HG02798 (cell line): ENCODE measurements around the gene ELOF1.
"Not testable (repeated sequence)": the region's sequence is repeated elsewhere in the genome, so short reads cannot be mapped to it uniquely, and the experiment has no call there.

Experiments used
- ATAC-seq: cut with Tn5 transposase; IDR thresholded peaks from one replicate; pipeline ENCODE4 v1.9.1; 2021; ENCODE audit warnings: mild to moderate bottlenecking; ENCODE audit not compliant: unreplicated experiment, poor library complexity

ELOF1 gene

DNA sequence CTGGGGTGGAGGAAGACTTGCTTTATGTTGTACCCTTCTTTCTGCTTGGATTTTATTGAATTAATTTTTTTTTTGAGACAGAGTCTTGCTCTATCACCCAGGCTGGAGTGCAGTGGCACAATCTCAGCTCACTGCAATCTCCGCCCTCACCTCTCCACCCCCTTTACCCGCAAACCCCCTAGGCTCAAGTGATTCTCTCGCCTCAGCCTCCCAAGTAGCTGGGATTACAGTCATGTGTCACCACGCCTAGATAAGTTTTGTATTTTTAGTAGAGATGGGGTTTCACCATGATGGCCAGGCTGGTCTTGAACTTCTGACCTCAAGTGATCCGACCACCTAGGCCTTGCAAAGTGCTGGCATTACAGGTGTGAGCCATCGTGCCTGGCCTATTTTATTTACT, 14.3 kb upstream of the ELOF1 start:
- not testable (repeated sequence) for ATAC-seq

DNA sequence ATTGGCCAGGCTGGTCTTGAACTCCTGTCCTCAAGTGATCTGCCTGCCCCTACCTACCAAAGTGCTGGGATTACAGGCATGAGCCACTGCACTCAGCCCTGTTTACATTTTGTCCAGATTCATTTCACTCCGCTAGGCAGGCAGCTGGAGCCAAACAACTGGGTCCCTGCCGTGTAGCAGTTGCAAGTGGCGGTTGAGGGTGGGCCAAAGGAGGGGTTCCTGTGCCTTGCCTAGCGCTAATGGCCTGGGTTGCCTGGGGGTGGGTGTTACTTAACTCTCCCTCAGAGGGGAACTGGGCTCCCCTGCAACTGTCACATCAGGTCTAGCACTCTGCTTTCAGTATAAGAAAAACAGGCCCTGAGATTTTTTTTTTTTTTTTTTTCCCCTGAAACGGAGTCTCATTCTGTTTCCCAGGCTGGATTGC, 11.0 kb upstream of the ELOF1 start:
- no peak for ATAC-seq

DNA sequence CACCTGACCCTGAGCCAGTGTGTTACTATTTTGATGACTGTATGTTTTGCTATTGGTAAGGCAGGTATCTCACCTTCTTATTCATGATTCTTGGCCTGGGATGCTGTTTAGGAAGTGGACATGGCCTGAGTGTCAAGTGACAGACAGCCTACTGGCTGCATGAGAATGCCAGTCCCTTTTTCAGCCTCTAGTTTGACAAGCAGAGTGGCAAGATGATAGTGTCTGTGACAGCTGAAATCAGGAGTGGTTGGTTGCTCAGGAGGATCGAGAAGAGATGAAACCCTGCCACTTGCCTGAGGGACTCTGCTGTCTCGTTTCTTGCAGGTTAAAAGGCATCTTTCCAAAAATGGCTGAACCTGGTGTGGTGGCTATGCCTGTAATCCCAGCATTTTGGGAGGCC, 7.1 kb upstream of the ELOF1 start:
- no peak for ATAC-seq

DNA sequence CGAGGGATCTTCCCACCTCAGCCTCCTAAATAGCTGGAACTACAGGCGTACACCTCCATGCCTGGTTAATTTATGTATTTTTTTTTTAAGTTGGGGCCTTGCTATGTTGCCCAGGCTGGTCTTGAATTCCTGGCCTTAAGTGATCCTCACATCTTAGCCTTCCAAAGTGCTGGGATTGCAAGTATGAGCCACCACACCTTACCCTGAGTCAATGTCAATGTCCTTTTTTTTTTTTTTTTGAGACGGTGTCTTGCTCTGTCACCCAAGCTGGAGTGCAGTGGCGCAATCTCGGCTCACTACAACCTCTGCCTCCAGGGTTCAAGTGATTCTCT, 6.6 kb upstream of the ELOF1 start:
- ATAC-seq = not testable (repeated sequence)

DNA sequence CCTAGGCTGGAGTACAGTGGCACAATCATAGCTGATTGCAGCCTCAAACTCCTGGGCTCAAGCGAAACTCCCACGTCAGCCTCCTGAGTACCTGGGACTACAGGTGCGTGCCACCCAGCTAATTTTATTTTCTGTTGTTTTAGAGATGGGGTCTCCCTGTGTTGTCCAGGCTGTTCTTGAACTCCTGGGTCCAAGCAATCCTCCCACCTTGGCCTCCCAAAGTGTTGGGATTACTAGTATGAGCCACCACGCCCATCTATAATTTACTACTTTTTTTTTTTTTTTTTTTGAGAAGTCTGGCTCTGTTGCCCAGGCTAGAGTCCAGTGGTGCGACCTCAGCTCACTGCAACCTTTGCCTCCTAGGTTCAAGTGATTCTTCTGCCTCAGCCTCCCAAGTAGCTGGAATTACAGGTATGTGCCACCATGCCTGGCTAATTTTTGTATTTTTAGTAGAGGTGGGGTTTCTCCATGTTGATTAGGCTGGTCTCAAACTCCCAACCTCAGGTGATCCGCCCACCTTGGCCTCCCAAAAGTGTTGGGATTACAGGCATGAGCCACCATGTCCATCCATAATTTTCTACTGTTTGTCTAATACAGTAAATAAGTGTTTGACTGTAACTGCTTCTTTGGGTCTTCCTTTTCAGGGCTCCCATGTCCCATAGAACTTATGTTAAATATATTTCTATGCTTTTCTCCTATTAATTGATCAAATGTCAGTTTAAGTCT, 5.2 kb upstream of the ELOF1 start:
- not testable (repeated sequence) for ATAC-seq

DNA sequence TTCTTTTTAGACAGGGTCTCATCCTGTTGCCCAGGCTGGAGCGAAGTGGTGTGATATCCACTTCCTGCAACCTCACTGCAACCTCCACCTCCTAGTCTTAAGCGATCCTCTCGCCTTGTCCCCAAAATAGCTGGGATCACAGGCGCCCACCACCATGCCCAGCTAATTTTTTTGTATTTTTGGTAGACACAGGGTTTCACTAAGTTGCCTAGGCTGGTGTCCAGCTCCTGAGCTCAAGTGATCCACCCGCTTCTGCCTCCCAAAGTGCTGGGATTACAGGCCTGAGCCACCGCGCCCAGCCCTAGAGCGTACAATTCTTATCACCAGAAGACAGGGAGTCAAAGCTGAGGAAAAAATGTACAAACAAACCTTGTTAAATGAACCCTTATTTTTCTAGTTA, 4.5 kb upstream of the ELOF1 start:
- ATAC-seq = no peak

DNA sequence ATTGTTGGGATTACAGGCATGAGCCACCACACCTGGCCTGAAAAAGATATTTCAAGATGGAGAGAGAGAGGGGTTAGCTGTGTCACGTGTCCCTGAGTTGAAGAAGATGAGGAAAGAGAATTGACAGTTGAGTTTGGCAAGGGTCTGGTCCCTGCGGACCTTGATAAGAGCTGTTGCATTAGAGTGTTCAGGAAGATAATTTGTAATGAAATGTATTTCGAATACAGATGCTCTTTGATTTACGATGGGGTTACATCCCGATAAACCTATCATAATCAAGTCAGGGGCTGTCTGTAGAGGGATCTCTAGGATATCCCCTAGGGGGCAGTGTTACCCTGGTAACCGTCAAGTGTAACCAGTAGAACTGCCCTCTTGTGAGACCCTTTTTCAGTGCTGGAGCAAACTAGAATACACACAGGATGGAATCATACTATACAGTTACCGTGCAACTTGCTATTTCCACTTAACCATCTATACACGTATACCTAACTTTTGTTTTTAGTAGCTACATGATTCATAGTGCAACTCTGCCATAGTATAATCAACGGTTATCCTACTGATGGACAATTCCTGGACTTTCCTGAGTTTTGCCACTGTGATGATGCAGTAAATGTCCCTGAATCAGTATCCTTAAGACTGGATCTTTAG, 1.5 kb upstream of the ELOF1 start:
- peak; percentile 32 for ATAC-seq

DNA sequence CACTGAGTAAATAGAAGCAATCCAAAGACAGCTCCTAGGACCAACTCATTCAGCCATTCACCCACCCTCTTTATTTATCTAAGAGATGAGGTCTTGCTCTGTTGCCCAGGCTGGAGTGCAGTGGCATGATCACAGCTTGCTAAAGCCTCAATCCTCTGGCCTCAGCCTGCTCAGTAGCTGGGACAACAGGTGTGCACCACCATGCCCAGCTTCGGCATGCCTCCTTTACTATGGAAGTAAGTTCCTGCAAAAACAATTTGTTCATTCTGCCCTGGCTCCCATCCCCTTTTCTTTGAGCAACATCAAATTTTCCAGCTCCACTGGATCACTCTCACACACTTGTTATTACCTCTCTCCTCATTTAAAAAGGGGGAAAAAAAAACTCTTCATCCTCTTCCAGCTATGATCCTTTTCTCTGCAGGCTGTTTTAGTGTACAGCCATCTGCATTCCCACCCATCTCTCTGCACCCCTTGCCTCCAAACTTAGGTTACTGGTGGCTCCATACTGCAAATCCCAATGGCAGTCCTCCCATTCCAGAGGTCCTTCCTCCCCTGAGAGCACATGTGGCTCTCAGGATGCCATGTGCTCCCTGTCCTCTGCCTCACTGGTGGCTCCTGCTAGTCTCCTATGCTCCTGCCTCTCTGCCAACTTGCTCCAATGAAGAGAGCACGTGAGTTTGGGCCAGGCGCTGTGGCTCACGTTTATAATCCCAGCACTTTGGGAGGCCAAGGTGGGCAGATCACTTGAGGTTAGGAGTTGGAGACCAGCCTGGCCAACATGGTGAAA, 2.2 kb downstream of the ELOF1 start:
- no peak for ATAC-seq

DNA sequence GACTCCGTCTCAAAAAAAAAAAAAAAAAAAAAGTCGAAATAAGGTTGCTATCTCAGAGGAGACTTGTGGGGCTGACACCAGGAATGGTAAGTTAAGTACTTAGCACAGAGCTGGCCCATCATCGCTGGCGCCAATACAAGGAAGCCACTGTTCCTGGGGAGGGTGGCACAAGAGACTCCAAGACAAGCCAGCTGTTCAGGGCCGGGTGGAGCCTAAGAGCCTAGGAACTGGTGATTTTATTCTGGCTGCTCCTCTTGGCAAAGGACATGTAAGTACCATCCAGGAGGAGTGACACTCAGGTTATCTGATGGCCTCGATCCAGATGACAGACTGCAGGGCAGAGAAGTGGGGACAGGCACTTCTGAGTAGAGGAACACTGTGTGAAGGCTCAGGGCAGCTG, 3.8 kb downstream of the ELOF1 start:
- no peak for ATAC-seq

DNA sequence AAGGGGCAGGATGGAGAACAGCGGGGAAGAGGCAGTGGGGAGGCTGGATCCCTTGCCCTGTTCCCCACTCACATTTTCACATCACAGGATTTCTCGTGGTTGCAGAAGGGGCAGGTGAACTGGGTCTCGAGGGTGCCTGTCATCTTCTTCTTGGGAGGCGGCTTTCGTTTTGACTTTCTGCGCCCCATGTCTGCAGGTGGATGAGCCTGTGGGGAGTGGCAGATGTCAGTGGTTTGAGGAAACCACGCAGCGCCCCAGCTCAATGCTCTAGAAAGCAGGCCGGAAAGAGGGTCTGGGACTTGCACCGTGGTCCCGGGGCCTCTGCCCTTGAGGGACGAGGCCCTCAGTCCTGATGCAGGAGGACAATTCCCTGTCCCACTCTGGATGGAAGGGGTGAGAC, 4.9 kb downstream of the ELOF1 start:
- ATAC-seq = no peak

DNA sequence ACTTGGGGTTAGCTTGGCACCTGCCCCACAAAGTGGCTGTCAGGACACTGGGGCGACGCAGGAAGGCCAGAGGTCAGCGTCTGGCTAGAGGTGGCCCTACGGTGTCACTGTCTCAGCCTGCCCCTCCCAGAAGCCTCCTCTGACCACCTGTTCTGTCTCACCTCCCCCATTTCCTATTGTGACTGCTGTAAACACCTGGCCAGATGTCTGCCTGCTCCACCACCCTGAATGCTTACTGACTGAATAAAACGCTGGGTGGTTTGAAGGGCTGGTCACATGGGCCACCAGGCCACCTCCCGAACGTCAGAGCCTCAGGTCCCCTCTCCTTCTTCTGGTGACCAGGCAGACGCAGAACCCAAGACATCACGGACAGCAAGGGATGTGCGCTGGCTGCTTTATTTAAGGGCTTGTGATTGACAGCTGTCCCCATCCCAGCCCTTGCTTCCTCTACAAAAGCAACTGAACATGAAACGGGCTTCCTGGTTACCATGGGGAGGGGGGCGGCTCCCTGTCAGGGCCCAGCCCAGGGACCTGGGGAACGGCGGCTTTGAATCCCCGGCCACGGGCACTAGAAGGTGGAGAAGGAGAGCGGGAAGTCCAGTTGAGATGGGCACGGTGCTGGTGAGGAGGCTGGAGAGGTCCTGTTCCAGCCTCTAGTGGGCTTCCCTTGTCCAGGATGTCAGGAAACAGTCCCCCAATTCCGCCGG, 6.2 kb downstream of the ELOF1 start:
- no peak for ATAC-seq

DNA sequence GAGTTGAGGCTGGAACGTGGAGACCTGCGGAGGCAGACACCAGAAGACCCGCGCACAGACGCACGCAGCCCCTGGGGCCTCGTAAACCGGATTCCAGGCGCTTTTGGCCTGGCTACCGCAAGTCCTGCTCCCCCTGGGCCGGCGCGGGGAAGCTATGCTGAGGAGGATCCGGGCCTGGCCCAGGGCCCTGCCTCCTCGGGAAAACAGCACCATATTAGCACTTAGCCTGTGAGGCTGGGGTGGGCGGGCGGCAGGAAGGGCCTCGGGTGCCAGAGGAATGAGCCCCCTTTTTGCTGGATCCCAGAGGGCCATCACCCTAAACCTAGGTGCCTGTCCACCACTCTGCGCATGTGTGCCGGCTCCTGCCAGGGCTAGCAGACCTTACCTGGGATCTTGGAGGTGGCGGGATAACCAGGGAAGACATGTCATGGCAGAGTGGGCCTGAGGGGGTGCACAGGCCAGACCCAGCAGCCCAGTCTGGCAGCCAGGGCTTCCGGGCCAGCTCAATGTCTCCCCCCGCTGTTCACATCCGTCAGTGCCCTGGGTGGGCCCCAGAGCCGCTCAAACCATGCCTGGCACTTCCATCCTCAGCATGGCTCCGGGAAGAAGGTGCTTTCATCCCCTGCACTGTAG, 7.3 kb downstream of the ELOF1 start:
- ATAC-seq = no peak

DNA sequence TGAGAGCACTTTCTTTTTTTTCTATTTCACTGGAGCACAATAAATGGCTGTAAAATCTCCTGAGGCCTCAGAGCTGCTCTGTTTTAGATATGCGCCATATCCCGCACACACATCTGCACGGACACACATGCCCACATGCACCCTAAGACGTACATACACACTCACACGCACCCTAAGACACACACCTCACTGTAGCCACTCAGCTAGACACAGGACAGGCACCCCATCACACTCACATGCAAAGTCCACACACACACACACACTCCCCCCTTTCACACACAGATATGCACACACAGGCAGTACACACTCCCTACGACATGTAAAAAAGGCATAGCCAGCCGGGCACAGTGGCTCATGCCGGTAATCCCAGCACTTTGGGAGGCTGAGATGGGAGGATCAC, 8.8 kb downstream of the ELOF1 start:
- no peak for ATAC-seq

DNA sequence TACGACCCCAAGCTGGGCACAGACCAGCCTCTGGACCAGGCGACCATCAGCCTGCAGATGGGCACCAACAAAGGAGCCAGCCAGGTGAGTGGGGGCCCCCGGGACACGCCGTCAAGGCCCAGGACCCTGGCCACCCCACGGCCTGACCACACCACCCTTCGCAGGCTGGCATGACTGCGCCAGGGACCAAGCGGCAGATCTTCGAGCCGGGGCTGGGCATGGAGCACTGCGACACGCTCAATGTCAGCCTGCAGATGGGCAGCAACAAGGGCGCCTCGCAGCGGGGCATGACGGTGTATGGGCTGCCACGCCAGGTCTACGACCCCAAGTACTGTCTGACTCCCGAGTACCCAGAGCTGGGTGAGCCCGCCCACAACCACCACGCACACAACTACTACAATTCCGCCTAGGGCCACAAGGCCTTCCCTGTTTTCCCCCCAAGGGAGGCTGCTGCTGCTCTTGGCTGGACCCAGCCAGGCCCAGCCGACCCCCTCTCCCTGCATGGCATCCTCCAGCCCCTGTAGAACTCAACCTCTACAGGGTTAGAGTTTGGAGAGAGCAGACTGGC, 9.6 kb downstream of the ELOF1 start:
- no peak for ATAC-seq

DNA sequence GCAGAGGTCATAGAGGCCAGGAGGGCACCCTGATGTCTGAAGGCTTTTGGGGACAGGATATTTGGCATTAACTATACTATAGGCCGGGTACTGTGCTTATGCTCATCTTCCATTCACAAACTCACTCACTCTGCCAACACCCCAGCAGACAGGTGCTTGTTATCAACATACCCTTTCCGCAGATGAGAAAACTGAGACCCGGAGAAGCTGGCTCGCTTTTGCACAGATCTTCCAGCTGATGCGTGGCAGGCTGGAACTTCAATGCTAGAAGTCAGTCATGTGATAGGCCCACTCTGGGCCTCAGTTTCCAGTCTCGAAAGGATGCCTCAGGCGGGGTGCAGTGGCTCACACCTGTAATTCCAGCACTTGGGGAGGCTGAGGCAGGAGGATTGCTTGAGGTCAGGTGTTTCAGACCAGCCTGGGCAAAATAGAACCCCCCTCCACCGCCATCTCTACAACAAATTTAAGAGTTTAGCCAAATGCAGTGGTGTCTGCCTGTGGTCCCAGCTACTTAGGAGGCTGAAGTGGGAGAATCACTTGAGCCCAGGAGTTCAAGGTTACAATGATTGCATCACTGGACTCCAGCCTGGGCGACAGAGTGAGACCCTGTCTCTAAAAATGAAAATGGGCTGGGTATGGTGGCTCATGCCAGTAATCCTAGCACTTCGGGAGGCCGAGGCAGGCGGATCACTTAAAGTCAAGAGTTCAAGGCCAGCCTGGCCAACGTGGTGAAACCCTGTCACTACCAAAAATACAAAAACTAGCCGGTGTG, 10.9 kb downstream of the ELOF1 start:
- no peak for ATAC-seq

DNA sequence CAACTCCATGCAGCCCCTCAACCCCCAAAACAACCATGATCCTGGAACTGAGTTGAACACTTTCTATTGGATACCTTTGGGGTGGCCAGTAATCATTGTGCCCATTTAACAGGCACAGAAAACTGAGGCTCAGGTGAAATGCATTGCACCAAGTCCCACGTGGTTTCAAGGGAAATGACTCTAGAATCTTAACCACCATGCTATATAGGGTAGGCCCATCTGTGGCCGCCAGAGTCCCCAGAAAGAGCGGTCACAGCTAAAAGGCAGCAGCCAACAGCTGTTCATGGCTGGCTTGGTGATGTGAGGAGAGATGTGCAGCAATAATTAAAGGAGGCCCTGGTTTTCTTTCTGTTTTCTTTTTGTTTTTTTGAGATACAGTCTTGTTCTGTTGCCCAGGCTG, 17.8 kb downstream of the ELOF1 start:
- no peak for ATAC-seq

DNA sequence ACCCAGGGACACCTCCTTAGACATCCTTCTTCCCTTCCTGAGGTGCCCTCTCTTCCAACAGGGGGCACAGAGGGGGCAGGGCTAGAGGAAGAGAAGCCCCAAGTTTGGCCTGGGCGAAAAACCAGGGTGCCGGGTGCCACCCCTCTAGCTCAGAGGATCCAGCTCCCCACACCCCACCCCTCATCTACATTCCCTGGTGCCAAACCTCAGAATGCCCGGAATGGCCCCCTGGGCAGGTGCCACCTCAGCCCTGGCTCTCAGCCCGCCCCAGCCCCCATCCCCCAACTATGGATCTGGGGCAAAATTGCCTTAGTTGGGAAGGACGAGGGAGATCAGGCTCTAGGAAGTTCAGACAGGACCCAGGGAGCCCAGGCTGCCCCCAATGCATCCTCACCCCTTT, 18.4 kb downstream of the ELOF1 start:
- no peak for ATAC-seq

DNA sequence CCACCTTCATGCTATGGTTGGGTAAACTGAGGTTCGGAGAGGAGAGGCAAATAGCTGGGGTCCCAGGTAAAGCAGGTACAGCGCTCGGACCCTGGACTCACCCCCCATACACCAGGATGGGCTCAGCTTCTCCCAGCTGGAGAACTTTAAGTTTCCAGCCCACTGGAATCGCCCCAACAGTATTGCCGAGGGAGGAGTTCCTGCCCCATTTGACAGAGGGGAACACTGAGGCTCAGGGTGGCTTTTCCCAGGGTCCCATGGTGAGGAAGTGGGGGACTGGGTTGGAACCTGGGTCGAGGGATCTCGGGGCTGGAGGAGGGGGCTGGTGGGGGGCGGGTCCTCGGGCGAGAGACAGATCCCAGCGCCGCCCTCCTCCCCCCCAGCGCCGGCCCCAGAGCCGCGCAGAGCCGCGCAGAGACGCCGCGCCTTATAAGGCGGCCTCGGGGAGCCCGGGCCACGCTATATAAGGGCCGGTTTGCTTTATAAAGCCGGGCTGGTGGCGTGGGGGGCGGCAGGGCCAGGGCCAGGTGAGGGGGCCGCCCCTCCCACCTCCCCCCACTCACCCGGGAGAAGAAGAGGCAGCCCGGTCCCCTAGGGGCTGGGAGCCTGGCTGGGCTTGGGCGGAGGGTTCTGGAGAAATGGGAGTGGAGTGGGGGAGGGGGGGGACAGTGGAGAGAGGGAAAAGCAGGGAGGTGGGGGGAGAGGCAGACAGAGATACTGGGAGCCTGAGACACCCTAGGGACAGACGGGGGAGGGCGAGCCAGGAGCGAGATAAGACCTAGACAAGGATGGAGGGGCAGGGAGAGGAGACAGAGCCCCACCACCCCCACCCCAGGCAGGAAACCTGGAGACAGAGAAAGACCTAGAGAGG, 19.3 kb downstream of the ELOF1 start:
- ATAC-seq = no peak
